Measurements from ENCODE around the gene TSPAN9.
A peak's percentile ranks its signal among the peaks of the same experiment; 100 is the strongest.

The TSPAN9 gene

GRCh38 chr12:3145546-3146310 lies 68.5 kb downstream of the TSPAN9 start:
- DNase-seq, result peak; percentile 31

- DNase-seq, result no peak
These were observed 70.1 kb downstream of the TSPAN9 start for GRCh38 chr12:3147260-3147659.

- DNase-seq, result peak; percentile 29
These were observed 71.3 kb downstream of the TSPAN9 start for GRCh38 chr12:3148366-3149000.

- DNase-seq, result no peak
These were observed 72.5 kb downstream of the TSPAN9 start for GRCh38 chr12:3149515-3150307.

GRCh38 chr12:3150308-3150670 lies 73.1 kb downstream of the TSPAN9 start:
- no peak for DNase-seq

GRCh38 chr12:3150931-3151835 lies 74.0 kb downstream of the TSPAN9 start:
- DNase-seq, result peak; percentile 69

GRCh38 chr12:3152011-3152511 lies 74.9 kb downstream of the TSPAN9 start:
- peak; percentile 89 for DNase-seq

GRCh38 chr12:3152892-3153291 lies 75.7 kb downstream of the TSPAN9 start:
- no peak for DNase-seq

- DNase-seq, result no peak
These were observed 76.8 kb downstream of the TSPAN9 start for GRCh38 chr12:3154006-3154405.

- no peak for DNase-seq
These were observed 78.7 kb downstream of the TSPAN9 start for GRCh38 chr12:3155702-3156370.

GRCh38 chr12:3157581-3158323 lies 80.6 kb downstream of the TSPAN9 start:
- DNase-seq, result no peak

- peak; percentile 59 for DNase-seq
These were observed 81.8 kb downstream of the TSPAN9 start for GRCh38 chr12:3158851-3159465.

- no peak for DNase-seq
These were observed 82.9 kb downstream of the TSPAN9 start for GRCh38 chr12:3160081-3160480.

- DNase-seq, result peak; percentile 70
These were observed 84.7 kb downstream of the TSPAN9 start for GRCh38 chr12:3161861-3162260.

- DNase-seq, result peak; percentile 53
These were observed 87.4 kb downstream of the TSPAN9 start for GRCh38 chr12:3164454-3165077.

GRCh38 chr12:3165078-3165980 lies 88.2 kb downstream of the TSPAN9 start:
- peak; percentile 99 for DNase-seq

- no peak for DNase-seq
These were observed 90.5 kb downstream of the TSPAN9 start for GRCh38 chr12:3167636-3168035.

GRCh38 chr12:3168223-3169221 lies 91.3 kb downstream of the TSPAN9 start:
- peak; percentile 56 for DNase-seq
